Loucy (cell line): Measurements from ENCODE around the gene SH3PXD2A.

Experiments used
- H2AFZ ChIP-seq: fragments of 200-600 bp; sonication (generic); 2 replicates; pipeline ENCODE4 v1.6.0; 2016; ENCODE audit warnings: antibody characterized with exemption, mild to moderate bottlenecking, low read length, moderate library complexity
- H3F3A ChIP-seq: fragments of 200-600 bp; 2 replicates; pipeline ENCODE4 v1.6.0; 2016; ENCODE audit warnings: antibody characterized with exemption, low read depth, mild to moderate bottlenecking
- H3K27me3 ChIP-seq: fragments of 200-600 bp; sonication (generic); 2 replicates; pipeline ENCODE4 v1.6.1; 2014; ENCODE audit warnings: low read length, mild to moderate bottlenecking; ENCODE audit not compliant: insufficient read depth, poor library complexity, severe bottlenecking
- H3K36me3 ChIP-seq: fragments of 200-600 bp; sonication (generic); 2 replicates; pipeline ENCODE4 v1.6.1; 2016; ENCODE audit warnings: low read length; ENCODE audit not compliant: insufficient read depth
- H3K4me1 ChIP-seq: fragments of 200-600 bp; sonication (generic); 2 replicates; pipeline ENCODE4 v1.5.1; 2014; ENCODE audit warnings: low read length, mild to moderate bottlenecking; ENCODE audit not compliant: insufficient read depth, poor library complexity, severe bottlenecking
- H3K4me2 ChIP-seq: fragments of 200-600 bp; sonication (generic); 2 replicates; pipeline ENCODE4 v1.6.0; 2014; ENCODE audit warnings: antibody characterized with exemption, low read length, low read depth, mild to moderate bottlenecking; ENCODE audit not compliant: poor library complexity, severe bottlenecking
- H3K4me3 ChIP-seq: fragments of 200-600 bp; sonication (generic); 2 replicates; pipeline ENCODE4 v1.5.1; 2014; ENCODE audit warnings: low read length, mild to moderate bottlenecking, mixed read lengths; ENCODE audit not compliant: poor library complexity, severe bottlenecking
- H3K79me2 ChIP-seq: fragments of 200-600 bp; sonication (generic); 2 replicates; pipeline ENCODE4 v1.6.1; 2014; ENCODE audit warnings: low read length; ENCODE audit not compliant: insufficient read depth
- H3K9ac ChIP-seq: fragments of 200-600 bp; sonication (generic); 2 replicates; pipeline ENCODE4 v1.6.0; 2014; ENCODE audit warnings: mild to moderate bottlenecking, low read depth, low read length, moderate library complexity; ENCODE audit not compliant: poor library complexity, severe bottlenecking
- H3K9me2 ChIP-seq: fragments of 200-600 bp; sonication (generic); replicated peaks from 2 replicates; pipeline ENCODE4 v1.6.1; 2016; ENCODE audit warnings: low read depth, low read length, mixed read lengths
- H3K9me3 ChIP-seq: fragments of 200-600 bp; sonication (generic); 2 replicates; pipeline ENCODE4 v1.6.1; 2014; ENCODE audit warnings: mild to moderate bottlenecking, antibody characterized with exemption, low read length, low read depth; ENCODE audit not compliant: insufficient read depth
- H4K20me1 ChIP-seq: fragments of 200-600 bp; sonication (generic); 2 replicates; pipeline ENCODE4 v1.6.0; 2014; ENCODE audit warnings: antibody characterized with exemption, low read length, mild to moderate bottlenecking; ENCODE audit not compliant: insufficient read depth, poor library complexity, severe bottlenecking
- EZH2phosphoT487 ChIP-seq: fragments of 200-600 bp; IDR thresholded peaks from 2 replicates; pipeline ENCODE4 v1.6.1; 2018; ENCODE audit warnings: antibody characterized with exemption, mild to moderate bottlenecking, moderate library complexity, borderline replicate concordance
- TF ChIP-seq, protein P1 (sequence below): fragments of 200-600 bp; sonication (generic); conservative IDR thresholded peaks from 2 replicates; pipeline ENCODE4 v1.5.1; 2014; ENCODE audit warnings: mild to moderate bottlenecking, antibody characterized with exemption, low read length

The SH3PXD2A gene

DNA sequence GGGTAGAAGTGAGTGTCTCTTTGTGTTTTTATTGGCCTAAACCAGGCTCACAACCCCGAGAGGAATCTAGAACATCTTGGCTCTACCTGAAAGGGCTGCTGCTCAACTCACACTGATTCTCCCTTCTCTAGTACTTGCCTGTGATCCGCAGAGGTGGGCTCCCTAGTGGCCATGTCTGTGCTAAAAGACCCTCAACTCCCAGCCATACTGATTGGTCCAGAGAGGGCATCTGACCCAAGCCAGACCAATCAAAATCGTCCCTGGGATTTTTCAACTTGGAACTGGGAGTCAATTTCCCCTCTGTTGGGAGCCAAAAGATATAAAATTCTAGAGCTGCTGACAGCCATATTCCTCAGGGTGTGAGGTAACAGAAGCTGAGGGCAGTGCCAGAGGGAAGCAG, 55.3 kb downstream of the SH3PXD2A start:
- Histone ChIP-seq H3K36me3 (peaks cover 20% of the 10 kb centered on the region; the same call in 1 of the 2 replicates), H3K4me1 (peaks cover 39% of the 10 kb centered on the region), H3K9me3 (no peaks in the 10 kb centered on the region), H3K4me2 (peak overlapping the region; percentile 79), H4K20me1 (no peaks in the 10 kb centered on the region), H3F3A (no peaks in the 10 kb centered on the region), H2AFZ (no peak overlapping the region), H3K79me2 (peaks cover 9% of the 10 kb centered on the region; the same call in 1 of the 2 replicates), H3K9me2 (no peaks in the 10 kb centered on the region), H3K9ac (peak overlapping the region; percentile 47), H3K4me3 (no peak overlapping the region), H3K27me3 (no peaks in the 10 kb centered on the region)
- TF ChIP-seq EZH2phosphoT487: no peak
- TF ChIP-seq, protein P1, sequence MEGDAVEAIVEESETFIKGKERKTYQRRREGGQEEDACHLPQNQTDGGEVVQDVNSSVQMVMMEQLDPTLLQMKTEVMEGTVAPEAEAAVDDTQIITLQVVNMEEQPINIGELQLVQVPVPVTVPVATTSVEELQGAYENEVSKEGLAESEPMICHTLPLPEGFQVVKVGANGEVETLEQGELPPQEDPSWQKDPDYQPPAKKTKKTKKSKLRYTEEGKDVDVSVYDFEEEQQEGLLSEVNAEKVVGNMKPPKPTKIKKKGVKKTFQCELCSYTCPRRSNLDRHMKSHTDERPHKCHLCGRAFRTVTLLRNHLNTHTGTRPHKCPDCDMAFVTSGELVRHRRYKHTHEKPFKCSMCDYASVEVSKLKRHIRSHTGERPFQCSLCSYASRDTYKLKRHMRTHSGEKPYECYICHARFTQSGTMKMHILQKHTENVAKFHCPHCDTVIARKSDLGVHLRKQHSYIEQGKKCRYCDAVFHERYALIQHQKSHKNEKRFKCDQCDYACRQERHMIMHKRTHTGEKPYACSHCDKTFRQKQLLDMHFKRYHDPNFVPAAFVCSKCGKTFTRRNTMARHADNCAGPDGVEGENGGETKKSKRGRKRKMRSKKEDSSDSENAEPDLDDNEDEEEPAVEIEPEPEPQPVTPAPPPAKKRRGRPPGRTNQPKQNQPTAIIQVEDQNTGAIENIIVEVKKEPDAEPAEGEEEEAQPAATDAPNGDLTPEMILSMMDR: no peak

DNA sequence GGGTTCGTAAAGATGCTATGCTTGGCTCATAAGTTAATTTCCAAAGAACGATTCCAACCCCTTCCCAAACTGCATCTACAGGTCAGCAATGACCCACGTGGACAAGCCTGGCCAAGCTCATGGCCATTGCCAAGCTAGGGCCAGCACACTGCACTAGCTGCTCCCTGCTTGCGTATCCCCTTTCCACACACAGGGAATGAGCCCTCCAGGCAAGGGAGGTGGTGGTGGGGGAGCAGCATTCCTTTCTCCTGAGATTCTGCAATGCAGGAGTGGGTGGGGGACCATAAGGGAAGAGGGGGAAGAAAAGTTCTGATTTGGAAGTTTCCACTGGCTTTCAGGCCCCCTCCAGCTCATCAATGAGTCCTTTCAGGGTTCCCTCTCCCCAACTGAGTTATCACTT, 56.0 kb downstream of the SH3PXD2A start:
- no peak overlapping the region for H3K4me2 ChIP-seq
- H3K4me1 ChIP-seq: peaks cover 32% of the 10 kb centered on the region

DNA sequence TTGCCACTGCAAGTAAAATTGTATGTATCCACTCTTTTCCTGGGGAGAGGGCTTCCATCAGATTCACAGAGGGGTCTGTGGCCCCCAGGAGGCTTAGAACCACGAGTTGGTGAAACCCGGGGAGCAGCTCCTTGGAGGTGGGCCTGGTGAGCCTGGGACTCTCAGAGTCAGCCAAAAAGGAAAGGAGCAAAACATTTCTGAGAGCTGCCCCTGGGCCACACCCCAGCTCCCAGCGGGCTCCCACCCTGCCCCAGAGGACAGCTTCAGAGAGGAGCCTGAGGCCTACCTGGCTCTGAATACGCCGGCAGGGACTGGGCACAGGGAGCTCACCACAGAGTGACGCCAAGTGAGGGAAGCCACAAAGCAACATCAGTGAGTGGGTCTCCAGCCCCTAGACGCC, 56.9 kb downstream of the SH3PXD2A start:
- peaks cover 24% of the 10 kb centered on the region for H3K4me1 ChIP-seq
- no peaks in the 10 kb centered on the region for H4K20me1 ChIP-seq
- no peak overlapping the region for H3K4me2 ChIP-seq
- no peaks in the 10 kb centered on the region for H3K9me2 ChIP-seq
- no peaks in the 10 kb centered on the region for H3F3A ChIP-seq
- H3K9me3 ChIP-seq: no peaks in the 10 kb centered on the region
- H3K9ac ChIP-seq: no peak overlapping the region
- H2AFZ ChIP-seq: no peak overlapping the region
- H3K4me3 ChIP-seq: no peak overlapping the region
- peaks cover 20% of the 10 kb centered on the region; the same call in 1 of the 2 replicates for H3K36me3 ChIP-seq
- no peak for TF ChIP-seq EZH2phosphoT487
- TF ChIP-seq, protein P1: no peak
- no peaks in the 10 kb centered on the region for H3K27me3 ChIP-seq
- H3K79me2 ChIP-seq: peaks cover 7% of the 10 kb centered on the region; the same call in 1 of the 2 replicates

More for the DNA sequence above, 56.0 kb downstream of the SH3PXD2A start:
- no peak overlapping the region for H2AFZ ChIP-seq
- no peaks in the 10 kb centered on the region for H3K27me3 ChIP-seq
- H3K4me3 ChIP-seq: no peak overlapping the region
- H3F3A ChIP-seq: no peaks in the 10 kb centered on the region
- no peaks in the 10 kb centered on the region for H3K9me2 ChIP-seq
- H3K9ac ChIP-seq: no peak overlapping the region
- no peaks in the 10 kb centered on the region for H4K20me1 ChIP-seq
- H3K79me2 ChIP-seq: peaks cover 7% of the 10 kb centered on the region; the same call in 1 of the 2 replicates
- TF ChIP-seq, protein P1: no peak
- TF ChIP-seq EZH2phosphoT487: no peak
- no peaks in the 10 kb centered on the region for H3K9me3 ChIP-seq
- peaks cover 20% of the 10 kb centered on the region; the same call in 1 of the 2 replicates for H3K36me3 ChIP-seq
